Progenitor cell of endocrine pancreas (in vitro differentiated cells): Measurements from ENCODE around the gene P2RX7. TPM values are rescaled to one million over a fixed set of nuclear protein-coding genes. Genes with fewer than 3 reads are reported as not detected.

Source experiments
- DNase-seq: peaks from one replicate; pipeline ENCODE4 v3.0.0; 2021; ENCODE audit warnings: low spot score; ENCODE audit not compliant: unreplicated experiment
- H3K27ac Mint-ChIP-seq: 2 replicates; pipeline ENCODE4 v1.8.0; 2021; ENCODE audit warnings: mild to moderate bottlenecking, moderate library complexity, mixed read lengths
- H3K27me3 Mint-ChIP-seq: 2 replicates; pipeline ENCODE4 v1.8.0; 2021; ENCODE audit warnings: mixed read lengths
- H3K36me3 Mint-ChIP-seq: 2 replicates; pipeline ENCODE4 v1.8.0; 2022; ENCODE audit warnings: mixed read lengths; ENCODE audit not compliant: insufficient read depth
- H3K4me1 Mint-ChIP-seq: 2 replicates; pipeline ENCODE4 v1.8.0; 2021; ENCODE audit warnings: low read depth, mixed read lengths
- H3K4me3 Mint-ChIP-seq: 2 replicates; pipeline ENCODE4 v1.8.0; 2021; ENCODE audit warnings: low read depth, mild to moderate bottlenecking, moderate library complexity, mixed read lengths
- H3K9me3 Mint-ChIP-seq: 2 replicates; pipeline ENCODE4 v1.8.0; 2021; ENCODE audit warnings: low read depth, mixed read lengths
- CTCF ChIP-seq: fragments of 200-600 bp; sonication (generic); IDR thresholded peaks from one replicate; pipeline ENCODE4 v1.5.0; 2021; ENCODE audit warnings: antibody characterized with exemption, mild to moderate bottlenecking; ENCODE audit not compliant: unreplicated experiment
- total RNA-seq: library from RNA; stranded (reverse); gene quantifications from 2 replicates; pipeline ENCODE4 v1.2.1, GENCODE V29; 2021

Gene P2RX7
- total RNA-seq, 1 donor from 2014 or later, result not detected

- Mint-ChIP-seq H3K36me3 (no peaks in the 10 kb centered on the region), H3K27ac (no peak overlapping the region), H3K9me3 (no peaks in the 10 kb centered on the region), H3K4me3 (no peak overlapping the region), H3K27me3 (no peaks in the 10 kb centered on the region), H3K4me1 (no peaks in the 10 kb centered on the region)
- DNase-seq, result no peak
- no peak for TF ChIP-seq CTCF
Measured at GRCh38 chr12:121184984-121185889, 52.6 kb downstream of the P2RX7 start.

GRCh38 chr12:121186826-121187225, 54.1 kb downstream of the P2RX7 start:
- Mint-ChIP-seq H3K27me3 (peaks cover 1% of the 10 kb centered on the region), H3K9me3 (no peaks in the 10 kb centered on the region)

GRCh38 chr12:121187501-121187900, 54.8 kb downstream of the P2RX7 start:
- Mint-ChIP-seq H3K9me3 (no peaks in the 10 kb centered on the region), H3K27ac (no peak overlapping the region), H3K27me3 (peaks cover 7% of the 10 kb centered on the region), H3K4me1 (no peaks in the 10 kb centered on the region), H3K36me3 (no peaks in the 10 kb centered on the region), H3K4me3 (no peak overlapping the region)
- no peak for TF ChIP-seq CTCF
- no peak for DNase-seq

More at GRCh38 chr12:121186826-121187225, 54.1 kb downstream of the P2RX7 start:
- TF ChIP-seq CTCF, result no peak
- Mint-ChIP-seq H3K4me3 (no peak overlapping the region), H3K27ac (no peak overlapping the region), H3K36me3 (no peaks in the 10 kb centered on the region), H3K4me1 (no peaks in the 10 kb centered on the region)
- DNase-seq, result no peak

GRCh38 chr12:121188227-121188626, 55.6 kb downstream of the P2RX7 start:
- TF ChIP-seq CTCF, result no peak
- no peaks in the 10 kb centered on the region for H3K36me3 Mint-ChIP-seq
- no peaks in the 10 kb centered on the region for H3K9me3 Mint-ChIP-seq
- H3K4me3 Mint-ChIP-seq, result no peak overlapping the region
- no peak overlapping the region for H3K27ac Mint-ChIP-seq
- no peak for DNase-seq
- H3K27me3 Mint-ChIP-seq, result peaks cover 10% of the 10 kb centered on the region
- no peaks in the 10 kb centered on the region for H3K4me1 Mint-ChIP-seq

GRCh38 chr12:121189131-121189530, 56.5 kb downstream of the P2RX7 start:
- Mint-ChIP-seq H3K27ac (no peak overlapping the region), H3K36me3 (no peaks in the 10 kb centered on the region), H3K4me1 (no peaks in the 10 kb centered on the region), H3K9me3 (no peaks in the 10 kb centered on the region), H3K27me3 (peaks cover 10% of the 10 kb centered on the region), H3K4me3 (no peak overlapping the region)
- TF ChIP-seq CTCF, result no peak
- DNase-seq, result no peak
